Measurements from ENCODE around the gene COL5A1. TPM values are rescaled to one million over a fixed set of nuclear protein-coding genes. Genes with fewer than 3 reads are reported as not detected.

The COL5A1 gene
- total RNA-seq, 1 donor from 2014 or later, result 99.6 TPM

- TF ChIP-seq, protein P1, sequence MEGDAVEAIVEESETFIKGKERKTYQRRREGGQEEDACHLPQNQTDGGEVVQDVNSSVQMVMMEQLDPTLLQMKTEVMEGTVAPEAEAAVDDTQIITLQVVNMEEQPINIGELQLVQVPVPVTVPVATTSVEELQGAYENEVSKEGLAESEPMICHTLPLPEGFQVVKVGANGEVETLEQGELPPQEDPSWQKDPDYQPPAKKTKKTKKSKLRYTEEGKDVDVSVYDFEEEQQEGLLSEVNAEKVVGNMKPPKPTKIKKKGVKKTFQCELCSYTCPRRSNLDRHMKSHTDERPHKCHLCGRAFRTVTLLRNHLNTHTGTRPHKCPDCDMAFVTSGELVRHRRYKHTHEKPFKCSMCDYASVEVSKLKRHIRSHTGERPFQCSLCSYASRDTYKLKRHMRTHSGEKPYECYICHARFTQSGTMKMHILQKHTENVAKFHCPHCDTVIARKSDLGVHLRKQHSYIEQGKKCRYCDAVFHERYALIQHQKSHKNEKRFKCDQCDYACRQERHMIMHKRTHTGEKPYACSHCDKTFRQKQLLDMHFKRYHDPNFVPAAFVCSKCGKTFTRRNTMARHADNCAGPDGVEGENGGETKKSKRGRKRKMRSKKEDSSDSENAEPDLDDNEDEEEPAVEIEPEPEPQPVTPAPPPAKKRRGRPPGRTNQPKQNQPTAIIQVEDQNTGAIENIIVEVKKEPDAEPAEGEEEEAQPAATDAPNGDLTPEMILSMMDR (IDR thresholded peaks at IDR 0.05), result no peak
- no peak for DNase-seq (ENCODE audit: low spot score in 2 of 2)
- Histone ChIP-seq H3K27me3 (no peaks in the 10 kb centered on the region), H3K36me3 (peaks cover 45 to 71% of the 10 kb centered on the region in 2 donors), H3K9me3 (no peaks in the 10 kb centered on the region), H3K4me1 (peaks cover 0 to 3% of the 10 kb centered on the region in 2 donors), H3K27ac (no peak overlapping the region), H3K4me3 (no peak overlapping the region)
- intact Hi-C loops (cut with DNase I), result no loop called here
These were observed 123.1 kb downstream of the COL5A1 start for GRCh38 chr9:134764473-134765269.

DNA sequence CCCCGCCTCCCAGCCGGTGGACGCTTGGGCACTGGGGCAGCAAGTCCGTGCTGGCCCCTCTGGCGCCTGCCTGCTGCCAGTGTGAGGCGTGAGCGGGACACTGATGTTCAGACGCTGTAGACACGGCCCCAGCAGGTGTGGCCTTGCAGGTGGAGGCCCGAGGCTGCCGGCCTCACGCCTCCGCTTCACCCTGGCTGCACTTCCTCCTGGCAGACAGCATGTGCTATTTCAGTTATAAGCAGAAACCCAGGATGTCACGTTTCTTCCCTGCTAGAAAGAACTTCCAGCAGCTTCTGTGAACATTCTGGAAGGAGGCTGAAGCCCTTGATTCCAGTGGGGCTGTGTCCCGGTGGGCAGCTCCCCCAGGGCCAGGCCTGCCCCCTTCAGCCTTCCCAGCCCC is 124.2 kb downstream of the COL5A1 start:
- no peaks in the 10 kb centered on the region for H3K9me3 ChIP-seq
- H3K36me3 ChIP-seq, result peaks cover 42 to 68% of the 10 kb centered on the region in 2 donors
- H3K27ac ChIP-seq, result peak overlapping the region in 1 of 2 donors; percentile 32
- TF ChIP-seq, protein P1 (IDR thresholded peaks at IDR 0.05), result no peak
- no peaks in the 10 kb centered on the region for H3K27me3 ChIP-seq
- DNase-seq (ENCODE audit: low spot score in 2 of 2), result no peak
- no peak overlapping the region for H3K4me3 ChIP-seq
- peaks cover 0 to 3% of the 10 kb centered on the region in 2 donors for H3K4me1 ChIP-seq
- intact Hi-C loops (cut with DNase I), result no loop called here

GRCh38 chr9:134766587-134766986 is 125.0 kb downstream of the COL5A1 start:
- Histone ChIP-seq H3K36me3 (peaks cover 39 to 63% of the 10 kb centered on the region in 2 donors), H3K4me3 (no peak overlapping the region), H3K27me3 (no peaks in the 10 kb centered on the region), H3K9me3 (no peaks in the 10 kb centered on the region), H3K4me1 (peaks cover 0 to 3% of the 10 kb centered on the region in 2 donors), H3K27ac (peak overlapping the region in 1 of 2 donors; percentile 8)
- TF ChIP-seq, protein P1 (IDR thresholded peaks at IDR 0.05), result no peak
- no peak for DNase-seq (ENCODE audit: low spot score in 2 of 2)
- intact Hi-C loops (cut with DNase I), result no loop called here

DNA sequence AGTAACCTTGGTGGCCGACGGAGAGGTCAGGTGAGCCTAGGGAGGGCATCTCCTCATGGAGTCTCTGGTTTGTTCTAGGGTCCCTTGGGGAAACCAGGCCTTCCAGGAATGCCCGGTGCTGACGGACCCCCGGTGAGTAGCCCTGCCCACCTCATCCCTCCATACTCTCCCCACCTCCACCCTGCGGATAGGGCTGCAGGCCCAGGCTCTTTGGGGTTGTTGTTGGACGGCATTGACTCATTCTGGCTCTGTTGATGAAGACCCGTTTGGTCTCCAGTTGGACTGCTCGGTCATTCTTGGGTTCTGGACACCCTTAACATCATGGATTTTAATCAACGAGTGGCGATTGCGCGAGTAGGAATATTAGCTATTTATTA is 126.7 kb downstream of the COL5A1 start:
- H3K36me3 ChIP-seq, result peaks cover 40 to 65% of the 10 kb centered on the region in 2 donors
- no peak overlapping the region for H3K4me3 ChIP-seq
- no peaks in the 10 kb centered on the region for H3K27me3 ChIP-seq
- H3K4me1 ChIP-seq, result peaks cover 0 to 3% of the 10 kb centered on the region in 2 donors
- H3K9me3 ChIP-seq, result no peaks in the 10 kb centered on the region
- H3K27ac ChIP-seq, result peak overlapping the region; percentile 69 to 82
- TF ChIP-seq, protein P1 (IDR thresholded peaks at IDR 0.05), result no peak
- intact Hi-C loops (cut with DNase I), result no loop called here
- DNase-seq (ENCODE audit: low spot score in 2 of 2), result no peak

- intact Hi-C loops (cut with DNase I), result no loop called here
- no peak overlapping the region for H3K4me3 ChIP-seq
- H3K4me1 ChIP-seq, result peaks cover 0 to 3% of the 10 kb centered on the region in 2 donors
- DNase-seq (ENCODE audit: low spot score in 2 of 2), result peak; percentile 28 to 79
- TF ChIP-seq, protein P1 (IDR thresholded peaks at IDR 0.05), result no peak
- no peaks in the 10 kb centered on the region for H3K9me3 ChIP-seq
- no peaks in the 10 kb centered on the region for H3K27me3 ChIP-seq
- H3K27ac ChIP-seq, result peak overlapping the region; percentile 69 to 82
- H3K36me3 ChIP-seq, result peaks cover 39 to 65% of the 10 kb centered on the region in 2 donors
These were observed 127.2 kb downstream of the COL5A1 start for GRCh38 chr9:134768709-134769351.
